Fibroblast of lung (primary cell): ENCODE measurements around the gene YTHDF2. TPM values are rescaled to one million over a fixed set of nuclear protein-coding genes. Genes with fewer than 3 reads are reported as not detected.

Experiments
- DNase-seq, 2 donors: peaks; one replicate each; pipeline versions ENCODE4 v3.0.0 to v3.0.0-alpha.2; 2010; ENCODE audit warnings: low read depth in 2 of 2
- H2AFZ ChIP-seq: 2 replicates; pipeline ENCODE4 v1.5.1; 2012; ENCODE audit warnings: low read length, control low read depth, inconsistent platforms
- H3K27ac ChIP-seq: 2 replicates; pipeline ENCODE4 v1.5.1; 2011; ENCODE audit warnings: low read length, control low read depth; ENCODE audit not compliant: insufficient read depth
- H3K27me3 ChIP-seq: 2 replicates; pipeline ENCODE4 v1.5.1; 2011; ENCODE audit warnings: mild to moderate bottlenecking, low read length; ENCODE audit not compliant: control insufficient read depth, insufficient read depth
- H3K36me3 ChIP-seq: 2 replicates; pipeline ENCODE4 v1.5.1; 2011; ENCODE audit warnings: low read length; ENCODE audit not compliant: control insufficient read depth, insufficient read depth
- H3K4me1 ChIP-seq: 2 replicates; pipeline ENCODE4 v1.5.1; 2011; ENCODE audit warnings: low read length; ENCODE audit not compliant: control insufficient read depth, insufficient read depth; ENCODE audit errors: extremely low read depth
- H3K4me2 ChIP-seq: 2 replicates; pipeline ENCODE4 v1.5.1; 2011; ENCODE audit warnings: low read length, control low read depth; ENCODE audit not compliant: insufficient read depth; ENCODE audit errors: extremely low read depth
- H3K4me3 ChIP-seq, 4 experiments: fragments of 200-600 bp in 1 of 4; sonication (generic) in 1 of 4; replicated peaks in 1 of 4; 2 replicates each; pipeline ENCODE4 v1.5.1; 2011 to 2016; ENCODE audit warnings: low read length in 4 of 4, low read depth in 3 of 4, mild to moderate bottlenecking in 3 of 4, control low read depth in 2 of 4, inconsistent platforms in 1 of 4, mixed read lengths in 1 of 4; ENCODE audit not compliant: insufficient read depth in 1 of 4; ENCODE audit errors: control extremely low read depth in 1 of 4
- H3K79me2 ChIP-seq: 2 replicates; pipeline ENCODE4 v1.5.1; 2012; ENCODE audit warnings: mild to moderate bottlenecking, low read length, inconsistent platforms; ENCODE audit not compliant: control insufficient read depth, insufficient read depth
- H3K9ac ChIP-seq: 2 replicates; pipeline ENCODE4 v1.5.1; 2011; ENCODE audit warnings: mild to moderate bottlenecking, low read length, control low read depth; ENCODE audit not compliant: insufficient read depth
- H3K9me3 ChIP-seq: 2 replicates; pipeline ENCODE4 v1.5.1; 2012; ENCODE audit warnings: low read depth, low read length; ENCODE audit not compliant: control insufficient read depth, insufficient read depth
- H4K20me1 ChIP-seq: 2 replicates; pipeline ENCODE4 v1.5.1; 2011; ENCODE audit warnings: low read length; ENCODE audit not compliant: control insufficient read depth, insufficient read depth; ENCODE audit errors: extremely low read depth
- EZH2 ChIP-seq: IDR thresholded peaks from 2 replicates; pipeline ENCODE4 v1.5.1; 2012; ENCODE audit warnings: low read length, control low read depth, mild to moderate bottlenecking; ENCODE audit errors: missing control alignments
- polyA plus RNA-seq, 2 donors: library from polyadenylated mRNA; depleted of rRNA in 1 of 2; stranded (reverse) in 1 of 2; unstranded in 1 of 2; fragments of >200 nt; gene quantifications; 2 replicates each; pipeline ENCODE4 v1.2.1, GENCODE V29; 2011 to 2012; ENCODE audit warnings: missing spikeins in 1 of 2
- total RNA-seq: library from RNA; depleted of rRNA; stranded (reverse); fragments of >200 nt; gene quantifications from 2 replicates; pipeline ENCODE4 v1.2.1, GENCODE V29; 2014
- TF ChIP-seq, protein P1 (sequence below), 2 donors: IDR thresholded peaks in 1 of 2; conservative IDR thresholded peaks in 1 of 2; 1 replicate in 1 of 2; 2 replicates in 1 of 2; pipeline ENCODE4 v1.5.1; 2011 to 2012; ENCODE audit warnings: low read length in 2 of 2, control low read depth in 1 of 2, inconsistent platforms in 1 of 2, low read depth in 1 of 2, mild to moderate bottlenecking in 1 of 2

YTHDF2 gene
- total and polyA plus RNA-seq, 2 donors (not counting 1 experiment from before 2014, with no cell fraction given): 57.5 to 89.0 TPM

DNA sequence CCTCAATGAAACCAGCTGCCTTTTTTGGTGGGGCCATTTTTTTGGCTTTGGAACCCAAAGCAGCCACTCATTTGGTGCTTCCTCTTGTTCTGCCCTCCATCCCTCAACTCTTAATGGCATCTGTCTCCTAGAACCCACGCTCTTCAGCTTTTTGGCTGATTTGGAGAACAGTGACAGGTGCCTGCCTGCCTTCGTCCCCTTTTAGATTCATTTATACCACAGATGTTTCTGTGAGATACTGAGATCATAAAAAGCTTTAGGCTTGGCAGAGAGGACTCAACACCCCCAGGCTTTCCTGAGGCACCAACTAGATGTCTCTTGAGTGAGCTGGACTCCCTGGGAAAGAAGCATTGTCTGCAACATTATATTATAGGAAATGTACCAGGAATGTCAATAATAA, 20.4 kb upstream of the YTHDF2 start:
- H3K4me2 ChIP-seq: no peak overlapping the region
- DNase-seq: no peak
- peaks cover 3% of the 10 kb centered on the region for H3K36me3 ChIP-seq
- H3K4me3 ChIP-seq: no peak overlapping the region
- no peaks in the 10 kb centered on the region for H3K79me2 ChIP-seq
- H4K20me1 ChIP-seq: no peaks in the 10 kb centered on the region
- H3K27ac ChIP-seq: no peak overlapping the region
- peaks cover 2% of the 10 kb centered on the region for H3K4me1 ChIP-seq
- no peak overlapping the region for H2AFZ ChIP-seq
- no peaks in the 10 kb centered on the region for H3K27me3 ChIP-seq
- no peaks in the 10 kb centered on the region for H3K9me3 ChIP-seq
- H3K9ac ChIP-seq: no peak overlapping the region
- TF ChIP-seq, protein P1, sequence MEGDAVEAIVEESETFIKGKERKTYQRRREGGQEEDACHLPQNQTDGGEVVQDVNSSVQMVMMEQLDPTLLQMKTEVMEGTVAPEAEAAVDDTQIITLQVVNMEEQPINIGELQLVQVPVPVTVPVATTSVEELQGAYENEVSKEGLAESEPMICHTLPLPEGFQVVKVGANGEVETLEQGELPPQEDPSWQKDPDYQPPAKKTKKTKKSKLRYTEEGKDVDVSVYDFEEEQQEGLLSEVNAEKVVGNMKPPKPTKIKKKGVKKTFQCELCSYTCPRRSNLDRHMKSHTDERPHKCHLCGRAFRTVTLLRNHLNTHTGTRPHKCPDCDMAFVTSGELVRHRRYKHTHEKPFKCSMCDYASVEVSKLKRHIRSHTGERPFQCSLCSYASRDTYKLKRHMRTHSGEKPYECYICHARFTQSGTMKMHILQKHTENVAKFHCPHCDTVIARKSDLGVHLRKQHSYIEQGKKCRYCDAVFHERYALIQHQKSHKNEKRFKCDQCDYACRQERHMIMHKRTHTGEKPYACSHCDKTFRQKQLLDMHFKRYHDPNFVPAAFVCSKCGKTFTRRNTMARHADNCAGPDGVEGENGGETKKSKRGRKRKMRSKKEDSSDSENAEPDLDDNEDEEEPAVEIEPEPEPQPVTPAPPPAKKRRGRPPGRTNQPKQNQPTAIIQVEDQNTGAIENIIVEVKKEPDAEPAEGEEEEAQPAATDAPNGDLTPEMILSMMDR (conservative IDR thresholded peaks at IDR 0.05 in 1 of 2, IDR thresholded peaks at IDR 0.05 in 1 of 2; ENCODE audit: low read depth in 1 of 2, low read length in 2 of 2): no peak
- no peak for TF ChIP-seq EZH2

DNA sequence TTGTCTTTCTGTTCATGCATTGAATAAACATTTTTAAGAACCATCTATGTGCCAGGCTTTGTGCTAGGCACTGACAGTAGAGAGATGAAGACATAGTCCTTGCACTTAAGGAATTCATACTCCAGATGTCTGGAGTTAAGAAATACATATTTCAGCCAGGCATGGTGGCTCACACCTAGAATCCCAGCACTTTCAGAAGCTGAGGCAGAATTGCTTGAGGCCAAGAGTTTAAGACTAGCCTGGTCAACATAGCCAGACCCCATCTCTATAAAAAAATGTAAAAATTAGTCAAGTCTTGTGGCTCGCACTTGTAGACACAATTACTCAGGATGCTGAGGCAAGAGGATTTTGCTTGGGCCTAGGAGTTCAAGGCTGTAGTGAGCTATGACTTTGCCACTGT, 18.6 kb upstream of the YTHDF2 start:
- Histone ChIP-seq H2AFZ (no peak overlapping the region), H3K79me2 (no peaks in the 10 kb centered on the region), H3K27me3 (no peaks in the 10 kb centered on the region), H3K4me2 (no peak overlapping the region), H3K4me3 (no peak overlapping the region), H4K20me1 (no peaks in the 10 kb centered on the region), H3K27ac (no peak overlapping the region), H3K4me1 (peaks cover 2% of the 10 kb centered on the region), H3K9ac (no peak overlapping the region), H3K36me3 (peaks cover 3% of the 10 kb centered on the region), H3K9me3 (no peaks in the 10 kb centered on the region)
- TF ChIP-seq, protein P1 (conservative IDR thresholded peaks at IDR 0.05 in 1 of 2, IDR thresholded peaks at IDR 0.05 in 1 of 2; ENCODE audit: low read depth in 1 of 2, low read length in 2 of 2): no peak
- no peak for TF ChIP-seq EZH2
- DNase-seq: no peak

DNA sequence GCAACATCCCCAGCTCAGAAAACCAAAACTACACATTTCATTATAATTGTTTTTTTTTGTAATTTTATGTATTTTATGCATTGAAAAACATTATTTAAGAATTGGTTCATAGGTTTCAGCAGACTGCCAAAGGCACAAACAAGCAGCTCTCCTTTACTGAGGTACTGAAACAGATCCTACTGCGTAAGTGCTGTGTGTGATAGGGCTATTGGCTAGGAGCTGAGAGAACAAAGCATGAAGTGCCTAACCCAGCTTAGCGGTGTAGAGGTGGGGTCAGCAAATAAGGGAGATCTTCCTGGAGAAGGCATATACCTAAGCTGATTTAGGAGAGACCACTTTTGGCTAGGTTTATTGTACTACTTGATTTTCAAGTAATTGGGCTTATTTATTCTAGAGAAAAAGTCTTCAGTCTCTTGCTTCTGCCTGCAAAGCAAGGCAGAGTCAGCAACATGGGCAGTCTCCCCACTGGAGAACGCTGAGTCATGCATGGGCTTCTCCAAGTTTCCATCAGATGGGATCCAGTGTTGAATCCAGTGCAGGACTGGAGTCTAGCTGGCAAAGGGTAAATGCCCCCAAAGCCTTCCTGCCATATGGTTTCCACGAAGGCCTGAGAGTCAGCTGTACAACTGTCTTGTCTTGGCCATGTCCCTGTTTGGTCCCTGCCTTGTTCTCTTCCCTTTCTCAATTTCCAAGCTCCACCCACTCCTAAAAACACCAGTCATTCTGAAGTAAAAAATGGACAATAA, 18.0 kb upstream of the YTHDF2 start:
- H3K27ac ChIP-seq: no peak overlapping the region
- DNase-seq: peak; percentile 49 to 64
- H3K27me3 ChIP-seq: no peaks in the 10 kb centered on the region
- no peaks in the 10 kb centered on the region for H3K79me2 ChIP-seq
- no peak overlapping the region for H3K9ac ChIP-seq
- H3K4me2 ChIP-seq: no peak overlapping the region
- H3K4me1 ChIP-seq: peaks cover 2% of the 10 kb centered on the region
- H3K9me3 ChIP-seq: no peaks in the 10 kb centered on the region
- no peak overlapping the region for H2AFZ ChIP-seq
- H3K36me3 ChIP-seq: peaks cover 3% of the 10 kb centered on the region
- TF ChIP-seq, protein P1 (conservative IDR thresholded peaks at IDR 0.05 in 1 of 2, IDR thresholded peaks at IDR 0.05 in 1 of 2; ENCODE audit: low read depth in 1 of 2, low read length in 2 of 2): no peak
- no peak for TF ChIP-seq EZH2
- no peaks in the 10 kb centered on the region for H4K20me1 ChIP-seq
- H3K4me3 ChIP-seq: no peak overlapping the region
